GM12892 (cell line): Measurements from ENCODE around the gene LBR.

Source experiments
- POLR2A ChIP-seq: IDR thresholded peaks from 2 replicates; pipeline ENCODE4 v1.6.1; 2011; ENCODE audit warnings: low read depth, low read length, control low read depth
- POLR2AphosphoS5 ChIP-seq: IDR thresholded peaks from 2 replicates; pipeline ENCODE4 v1.6.1; 2011; ENCODE audit warnings: low read depth, low read length, control low read depth
- TAF1 ChIP-seq: IDR thresholded peaks from 2 replicates; pipeline ENCODE4 v1.6.1; 2011; ENCODE audit warnings: low read depth, mild to moderate bottlenecking, control low read depth, low read length, borderline replicate concordance

DNA sequence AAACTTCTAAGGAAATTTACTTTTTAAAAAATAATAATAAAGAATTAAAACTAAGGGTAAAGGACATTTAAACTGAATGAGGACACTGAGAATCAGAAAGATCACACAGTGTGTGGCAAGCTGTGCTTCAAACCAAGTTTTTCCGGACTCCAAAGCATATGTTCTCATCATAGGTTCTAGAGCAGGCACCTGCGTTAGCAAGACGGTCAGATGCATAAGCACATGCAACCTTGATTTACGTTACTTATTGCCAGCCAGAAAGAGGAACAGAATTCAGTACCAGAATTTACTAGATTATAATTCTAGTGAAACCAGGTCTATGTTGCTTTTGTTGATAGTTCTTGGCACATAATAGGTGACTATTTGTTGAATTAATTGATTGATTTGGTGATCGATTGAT, 6.2 kb upstream of the LBR start:
- TF ChIP-seq POLR2AphosphoS5 (no peak), POLR2A (no peak), TAF1 (no peak)
